GM12892 (cell line): ENCODE results near the gene ANAPC2.

Experiments used
- POLR2A ChIP-seq: IDR thresholded peaks from 2 replicates; pipeline ENCODE4 v1.6.1; 2011; ENCODE audit warnings: low read depth, low read length, control low read depth
- POLR2AphosphoS5 ChIP-seq: IDR thresholded peaks from 2 replicates; pipeline ENCODE4 v1.6.1; 2011; ENCODE audit warnings: low read depth, low read length, control low read depth
- TAF1 ChIP-seq: IDR thresholded peaks from 2 replicates; pipeline ENCODE4 v1.6.1; 2011; ENCODE audit warnings: low read depth, mild to moderate bottlenecking, control low read depth, low read length, borderline replicate concordance

GRCh38 chr9:137194388-137194787 lies 6.0 kb upstream of the ANAPC2 start:
- TF ChIP-seq TAF1 (no peak), POLR2A (no peak), POLR2AphosphoS5 (no peak)
